Posterior cingulate gyrus (tissue), 11 donors: ENCODE results near the gene ABCA8.
"Not testable (repeated sequence)": the region's sequence is repeated elsewhere in the genome, so short reads cannot be mapped to it uniquely, and the experiment has no call there.

Experiments used
- DNase-seq, 10 donors: peaks; one replicate each; pipeline versions ENCODE4 v3.0.0 to v3.0.0-alpha.2; 2020 to 2021; ENCODE audit warnings: mixed read lengths in 3 of 10
- intact Hi-C: fragments of 100-400 bp; cut with DNase I; formaldehyde crosslinking; loops from one replicate; pipeline ENCODE4 v1.15.1; 2023

ABCA8 gene

DNA sequence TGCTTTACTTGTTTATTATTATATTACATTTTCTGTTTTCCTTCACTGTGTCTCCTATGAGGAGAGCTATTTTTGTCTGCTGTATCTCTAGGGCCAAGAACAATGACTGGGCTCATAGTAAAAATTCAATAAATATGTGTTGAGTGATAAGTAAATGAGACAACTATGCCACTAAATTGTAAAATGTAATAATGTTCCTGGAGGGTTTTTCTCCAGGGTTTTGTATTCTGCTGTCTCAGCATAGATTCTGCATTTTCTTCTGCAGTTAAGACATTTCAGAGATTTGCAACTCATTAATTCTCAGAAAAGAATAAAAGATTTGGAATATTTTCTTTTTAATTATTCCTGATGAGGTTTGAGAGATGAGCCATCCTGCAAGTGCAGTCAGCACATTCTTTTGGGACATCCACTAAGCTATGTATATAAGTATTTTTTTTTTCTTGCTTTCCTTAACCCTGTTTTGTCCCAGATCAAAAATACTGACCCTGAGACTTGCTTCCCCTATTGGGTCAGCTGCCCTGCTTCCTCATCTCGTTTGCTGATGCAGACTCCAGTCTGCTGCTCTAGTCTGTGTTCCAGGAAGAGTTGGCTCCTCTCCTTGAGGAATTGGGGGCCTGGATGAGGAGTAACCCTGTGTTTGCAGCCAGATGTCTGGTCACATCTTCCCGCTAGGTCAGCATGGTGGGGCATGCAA is 122.9 kb downstream of the ABCA8 start:
- intact Hi-C loops, result no loop called here
- DNase-seq, result no peak

DNA sequence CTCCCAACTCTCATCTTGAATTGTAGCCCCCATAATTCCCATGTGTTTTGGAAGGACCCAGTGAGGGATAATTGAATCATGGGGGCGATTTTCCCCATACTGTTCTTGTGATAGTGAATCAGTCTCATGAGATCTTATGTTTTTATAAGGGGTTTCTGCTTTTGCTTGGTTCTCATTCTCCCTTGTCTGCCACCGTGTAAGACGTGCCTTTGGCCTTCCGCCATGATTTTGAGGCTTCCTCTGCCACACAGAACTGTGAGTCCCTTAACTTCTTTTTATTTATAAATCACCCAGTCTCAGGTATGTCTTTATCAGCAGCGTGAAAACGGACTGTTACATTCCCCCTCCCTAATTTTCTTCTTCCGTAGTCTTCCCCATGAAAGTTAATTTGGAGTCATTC is 124.0 kb downstream of the ABCA8 start:
- intact Hi-C loops, result no loop called here
- no peak for DNase-seq

- no peak for DNase-seq
Measured at GRCh38 chr17:68830313-68830712, 124.9 kb downstream of the ABCA8 start.

DNA sequence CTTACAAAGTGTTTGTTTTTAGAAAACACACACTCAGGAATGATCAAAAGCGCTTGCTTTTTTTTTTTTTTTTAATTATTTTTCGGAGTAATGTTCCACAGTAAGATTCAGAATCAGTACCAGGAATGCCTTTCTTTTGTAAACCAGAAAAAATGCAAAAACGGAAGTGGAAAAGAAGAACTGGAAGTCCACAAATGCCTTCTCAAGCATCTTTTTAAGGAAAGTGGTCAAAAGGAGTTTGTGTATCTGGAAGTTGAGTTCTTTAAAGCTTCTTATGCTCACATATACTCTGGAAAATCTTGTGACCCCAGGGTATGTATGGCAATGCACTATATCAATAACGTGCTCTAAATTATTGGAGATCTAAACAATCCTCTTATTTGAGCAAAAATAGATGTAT is 126.0 kb downstream of the ABCA8 start:
- no peak for DNase-seq

More at GRCh38 chr17:68830313-68830712, 124.9 kb downstream of the ABCA8 start:
- intact Hi-C loops, result no loop called here

GRCh38 chr17:68824707-68825106 is 130.5 kb downstream of the ABCA8 start:
- intact Hi-C loops, result no loop called here
- DNase-seq, result no peak

More for the DNA sequence above, 126.0 kb downstream of the ABCA8 start:
- intact Hi-C loops, result no loop called here

- DNase-seq, intact Hi-C loops: not testable (repeated sequence)
Measured at GRCh38 chr17:68824185-68824584, 131.0 kb downstream of the ABCA8 start.

GRCh38 chr17:68822719-68823289 is 132.4 kb downstream of the ABCA8 start:
- no peak for DNase-seq
- intact Hi-C loops, result no loop called here

DNA sequence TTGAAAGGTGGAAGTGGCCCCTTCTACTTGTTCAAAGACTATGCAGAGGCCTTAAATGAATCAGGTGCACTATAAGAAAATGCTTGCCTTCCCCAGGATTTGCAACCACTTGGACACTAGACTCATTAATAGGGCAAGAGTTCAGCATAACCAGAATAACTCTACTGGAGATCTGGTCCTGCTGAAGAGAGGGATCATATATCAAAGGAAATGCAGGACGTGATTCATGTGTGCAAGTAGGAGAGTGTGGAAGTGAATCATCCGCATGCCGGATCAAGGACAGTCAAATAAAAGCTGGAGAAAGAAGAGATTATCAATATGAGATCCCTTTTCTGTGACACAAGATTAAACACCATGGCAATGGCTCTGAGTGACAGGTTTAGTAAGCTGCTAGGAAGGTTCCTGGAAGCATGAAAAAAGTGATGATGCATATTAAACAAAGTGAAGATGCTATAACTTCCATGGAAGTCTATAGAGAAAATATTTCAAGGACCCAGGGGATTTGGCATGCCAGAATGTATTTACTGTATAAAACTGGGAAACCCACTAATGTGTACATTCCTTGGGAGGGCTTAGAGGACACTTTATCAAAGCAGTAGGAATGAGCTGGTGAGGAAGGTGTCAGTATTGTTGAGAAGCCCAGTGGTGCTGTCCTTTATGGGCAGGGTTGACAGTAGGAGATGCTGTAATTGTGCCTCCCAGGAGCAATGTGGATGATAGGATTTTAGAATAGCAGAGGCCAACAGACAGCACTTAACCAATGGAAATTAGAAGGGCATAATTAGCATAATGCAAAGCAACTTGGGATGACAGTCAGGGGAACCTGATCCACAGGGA is 133.1 kb downstream of the ABCA8 start:
- intact Hi-C loops, result no loop called here
- DNase-seq, result no peak

DNA sequence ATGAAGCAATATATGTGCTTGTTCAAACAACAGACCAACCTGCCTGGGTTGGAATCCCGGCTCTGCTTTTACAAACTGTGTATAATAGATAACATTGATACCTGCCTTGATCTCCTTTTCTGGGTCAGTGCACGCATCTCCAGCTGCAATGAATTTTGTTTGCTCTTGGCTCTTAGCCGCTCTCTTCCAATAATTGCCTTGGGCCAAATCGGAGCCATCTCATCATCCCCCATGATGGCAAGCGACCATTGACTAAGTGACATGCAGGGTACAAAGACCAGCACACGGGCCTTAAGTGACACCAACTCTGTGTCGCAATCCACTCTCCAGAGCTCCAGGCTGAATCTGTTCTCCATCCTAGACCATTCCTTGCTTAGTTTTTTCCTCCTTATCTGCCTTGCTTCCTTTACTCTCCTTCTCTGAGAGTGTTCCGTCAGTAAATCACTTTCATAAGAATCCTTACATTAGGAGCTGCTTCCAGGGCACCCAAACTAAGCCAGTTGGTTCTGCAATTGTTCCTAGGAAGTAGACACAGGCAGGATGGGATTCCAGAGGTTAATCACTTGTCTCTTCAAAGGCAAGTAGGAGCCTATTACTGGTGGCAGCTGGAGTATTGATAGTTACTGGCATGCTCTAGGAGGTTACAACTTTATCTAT is 134.2 kb downstream of the ABCA8 start:
- no peak for DNase-seq
- intact Hi-C loops, result no loop called here

DNA sequence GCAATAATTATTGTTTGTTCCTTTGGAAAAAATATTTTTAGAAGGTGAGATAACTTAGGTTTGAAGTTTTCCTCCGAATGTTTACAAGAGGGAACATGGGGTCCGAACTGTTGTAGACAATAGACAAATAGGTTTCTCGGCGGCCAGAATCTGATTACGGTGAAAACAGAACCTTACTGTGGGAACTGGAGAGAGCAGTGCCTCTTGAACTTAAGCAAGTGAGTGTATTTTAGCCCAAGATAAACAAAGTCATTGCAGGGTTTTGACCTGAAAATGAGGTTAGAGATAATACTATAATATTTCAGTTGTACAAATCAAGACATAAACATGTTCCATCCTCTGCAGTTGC is 134.7 kb downstream of the ABCA8 start:
- intact Hi-C loops, result no loop called here
- DNase-seq, result no peak

- DNase-seq, result no peak
- intact Hi-C loops, result no loop called here
Measured at GRCh38 chr17:68819465-68819864, 135.7 kb downstream of the ABCA8 start.
